GM21529 (cell line): Measurements from ENCODE around the gene C1QL1.

ENCODE experiments used
- ATAC-seq: cut with Tn5 transposase; IDR thresholded peaks from one replicate; pipeline ENCODE4 v1.9.1; 2021; ENCODE audit not compliant: unreplicated experiment

The C1QL1 gene

DNA sequence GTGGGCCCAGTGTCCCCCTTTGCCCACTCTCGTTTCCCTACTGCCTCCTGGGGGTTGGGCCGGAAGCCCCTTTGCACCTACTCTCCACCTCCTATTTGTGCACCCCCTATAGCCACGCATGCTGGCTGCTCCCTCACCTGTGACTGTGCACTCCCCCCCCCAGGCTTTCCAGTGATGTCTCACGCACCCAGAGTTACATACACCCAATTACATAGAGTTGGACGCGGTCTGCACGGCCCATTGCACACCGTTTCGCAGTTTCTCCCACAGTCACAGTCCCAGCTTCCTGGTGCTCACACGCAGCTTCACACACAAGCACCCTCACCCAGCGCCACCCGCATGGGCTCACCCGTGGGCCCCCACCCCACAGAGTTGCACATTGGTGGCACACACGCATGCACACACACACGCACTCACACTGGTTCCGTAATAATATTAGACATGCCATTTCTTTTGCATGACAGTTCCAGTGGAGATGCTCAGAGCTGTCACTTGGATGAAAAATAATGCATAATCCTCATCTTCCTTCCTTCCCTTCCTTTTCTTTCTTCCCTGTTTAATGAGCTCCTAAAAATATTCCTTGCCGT lies 21.5 kb upstream of the C1QL1 start:
- ATAC-seq = no peak

DNA sequence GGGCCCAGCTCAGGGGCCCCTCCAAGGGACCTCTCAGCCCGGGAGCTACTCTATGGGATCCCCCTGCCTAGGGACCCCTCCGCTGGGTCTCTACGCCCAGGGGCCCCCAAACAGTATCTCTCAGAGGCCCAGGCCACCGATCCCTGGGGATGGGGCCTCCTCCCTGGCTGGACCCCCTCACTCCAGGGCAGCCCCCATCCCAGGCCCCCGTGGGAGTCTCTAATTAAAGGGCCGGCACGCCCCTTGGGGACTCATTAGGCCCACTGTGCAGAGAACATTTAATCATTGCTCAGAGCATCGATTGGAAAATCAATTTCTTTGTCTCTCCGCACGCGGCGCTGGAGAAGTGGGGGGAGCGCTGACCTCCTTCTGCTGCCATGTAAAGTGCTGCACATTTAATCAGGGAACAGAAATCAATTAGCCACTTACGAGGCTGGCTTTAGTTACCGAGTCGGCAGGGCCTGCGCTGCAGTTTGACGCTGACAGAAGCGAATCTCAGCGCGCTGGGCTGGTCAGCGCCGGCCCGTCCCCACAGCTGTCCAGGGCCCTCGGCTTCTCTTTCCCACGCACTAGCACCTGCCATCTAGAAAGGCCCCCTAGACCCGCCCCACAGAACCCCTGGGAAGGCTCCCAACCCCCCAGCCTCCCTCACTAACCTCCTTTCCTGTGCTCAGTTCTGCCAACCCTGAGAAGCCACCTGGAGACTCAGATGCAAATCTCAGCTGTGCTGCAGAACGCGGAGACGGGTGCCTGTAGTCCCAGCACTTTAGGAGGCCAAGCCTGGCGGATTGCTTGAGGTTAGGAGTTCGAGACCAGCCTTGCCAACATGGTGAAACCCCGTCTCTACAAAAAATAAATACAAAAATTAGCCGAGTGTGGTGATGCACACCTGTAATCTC lies 20.2 kb upstream of the C1QL1 start:
- no peak for ATAC-seq

DNA sequence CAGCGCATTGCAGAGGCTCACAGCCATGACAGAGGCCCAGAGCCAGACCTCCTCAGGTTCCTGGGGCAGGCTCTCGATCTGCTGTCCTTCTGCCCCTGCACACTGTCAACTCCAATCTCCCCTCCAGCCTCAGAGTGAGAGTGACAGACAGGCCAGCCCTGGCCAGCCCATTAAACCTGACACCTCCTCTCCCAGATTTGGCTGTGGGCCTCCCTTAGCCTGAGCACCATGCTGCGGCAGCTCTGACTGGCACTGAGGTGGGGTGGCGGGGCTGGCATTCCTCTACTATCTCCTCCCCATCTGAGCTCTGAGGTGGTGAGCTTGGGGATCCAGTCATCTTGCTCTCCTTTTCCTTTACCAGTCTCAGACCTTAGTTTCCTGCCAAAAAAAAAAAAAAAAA lies 15.5 kb upstream of the C1QL1 start:
- no peak for ATAC-seq

DNA sequence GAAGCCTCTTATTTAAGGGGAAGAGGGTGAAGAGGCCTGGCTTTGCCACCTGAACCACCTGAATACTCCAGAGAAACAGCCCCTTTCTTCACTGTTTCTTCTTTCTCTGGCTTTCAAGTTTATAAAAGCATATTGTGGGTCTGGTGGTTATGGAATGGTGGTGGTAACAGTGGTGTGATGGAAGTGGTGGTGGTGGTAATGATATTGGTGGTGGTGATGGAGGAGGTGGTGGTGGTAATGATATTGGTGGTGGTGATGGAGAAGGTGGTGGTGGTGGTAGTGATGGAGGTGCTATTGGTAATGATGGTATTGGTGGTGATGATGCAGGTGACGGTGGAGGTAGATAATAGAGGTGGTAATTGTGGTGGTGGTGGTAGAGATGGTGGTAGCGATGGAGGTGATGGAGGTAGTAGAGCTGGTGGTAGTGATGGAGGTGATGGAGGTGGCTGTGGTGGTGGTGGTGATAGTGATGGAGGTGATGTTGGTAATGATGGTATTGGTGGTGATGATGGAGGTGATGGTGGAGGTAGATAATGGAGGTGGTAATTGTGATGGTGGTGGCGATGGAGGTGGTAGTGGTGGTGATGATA lies 14.1 kb upstream of the C1QL1 start:
- ATAC-seq = no peak

DNA sequence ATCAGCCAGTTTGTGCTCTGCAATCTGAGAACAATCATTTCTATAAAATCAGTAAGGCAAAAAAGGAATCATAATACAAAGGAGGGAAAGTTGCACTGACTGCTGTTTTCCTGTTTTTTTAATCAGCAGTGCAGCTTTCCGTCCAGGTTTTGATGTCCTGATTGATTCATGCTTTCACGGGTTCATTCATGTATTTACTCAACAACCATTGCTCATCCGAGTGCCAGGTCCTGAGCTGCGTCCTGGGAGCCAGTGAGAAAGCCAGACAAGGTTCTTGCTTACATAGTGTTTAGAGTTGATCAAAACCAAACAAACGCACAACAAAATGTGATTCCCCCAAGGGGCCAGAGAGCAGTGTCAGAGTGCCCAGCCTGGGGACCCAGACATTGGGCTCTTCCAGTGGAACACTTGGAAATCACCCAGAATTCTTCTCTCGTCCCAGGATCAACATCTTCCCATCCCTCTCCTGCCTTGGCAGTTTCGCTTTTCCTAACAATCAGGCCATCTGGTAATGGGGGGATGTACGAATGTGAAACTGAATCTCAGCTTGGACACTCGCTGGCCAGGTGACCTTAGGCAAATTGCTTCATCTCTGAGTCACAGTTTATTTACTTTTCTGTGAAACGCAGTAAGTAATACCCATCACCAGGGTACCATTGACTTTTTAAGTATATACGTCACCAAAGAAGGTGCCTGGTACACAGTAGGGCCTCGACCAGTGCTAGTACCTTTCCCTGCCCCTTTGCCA lies 13.3 kb upstream of the C1QL1 start:
- ATAC-seq = no peak

DNA sequence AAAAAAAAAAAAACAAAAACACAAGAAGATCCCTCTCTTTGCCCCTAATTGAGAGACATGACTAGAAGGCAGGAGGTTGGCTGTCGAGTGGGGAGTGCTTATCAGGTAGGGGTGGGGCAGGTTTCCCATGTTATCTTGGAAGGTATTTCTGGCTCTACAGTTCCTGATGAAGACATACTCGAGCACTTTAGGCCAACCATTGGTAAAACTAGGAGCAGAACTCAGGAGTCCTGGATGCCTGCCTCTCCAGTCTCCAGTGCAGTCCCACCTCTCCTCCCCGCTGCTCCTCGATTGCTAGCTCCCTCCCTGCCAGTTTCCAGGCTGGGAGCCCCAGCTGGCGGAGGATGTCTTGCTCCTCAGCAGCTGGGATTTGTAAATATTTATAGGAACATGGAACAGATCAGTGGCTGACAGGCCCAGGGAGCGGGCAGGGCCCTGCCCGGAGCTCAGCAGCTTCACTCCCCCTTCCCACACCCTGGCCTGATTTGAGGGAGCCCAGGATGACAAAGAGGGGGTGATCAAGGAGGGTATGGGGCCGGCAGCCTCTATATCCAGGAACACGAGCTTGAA lies 11.4 kb upstream of the C1QL1 start:
- ATAC-seq = no peak

DNA sequence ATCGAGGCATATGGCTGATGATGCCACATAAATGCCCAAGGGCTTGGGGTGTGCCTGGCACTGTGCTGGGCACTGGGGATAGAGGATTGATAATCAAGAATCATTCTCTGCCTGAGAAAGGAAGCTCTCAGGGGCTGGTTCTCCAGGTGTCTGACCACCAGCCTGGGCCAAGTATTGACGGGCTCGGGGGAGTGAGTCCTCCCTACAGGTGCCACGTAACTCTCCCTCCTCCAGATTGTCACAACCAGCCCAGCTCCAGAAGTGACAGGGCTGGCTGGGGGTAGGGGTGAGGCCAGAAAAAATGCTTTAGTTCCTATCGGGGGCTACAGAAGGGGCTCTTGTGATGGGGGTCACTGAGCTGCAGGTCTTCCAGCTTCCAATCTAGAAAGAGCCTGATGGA lies 10.7 kb upstream of the C1QL1 start:
- no peak for ATAC-seq

DNA sequence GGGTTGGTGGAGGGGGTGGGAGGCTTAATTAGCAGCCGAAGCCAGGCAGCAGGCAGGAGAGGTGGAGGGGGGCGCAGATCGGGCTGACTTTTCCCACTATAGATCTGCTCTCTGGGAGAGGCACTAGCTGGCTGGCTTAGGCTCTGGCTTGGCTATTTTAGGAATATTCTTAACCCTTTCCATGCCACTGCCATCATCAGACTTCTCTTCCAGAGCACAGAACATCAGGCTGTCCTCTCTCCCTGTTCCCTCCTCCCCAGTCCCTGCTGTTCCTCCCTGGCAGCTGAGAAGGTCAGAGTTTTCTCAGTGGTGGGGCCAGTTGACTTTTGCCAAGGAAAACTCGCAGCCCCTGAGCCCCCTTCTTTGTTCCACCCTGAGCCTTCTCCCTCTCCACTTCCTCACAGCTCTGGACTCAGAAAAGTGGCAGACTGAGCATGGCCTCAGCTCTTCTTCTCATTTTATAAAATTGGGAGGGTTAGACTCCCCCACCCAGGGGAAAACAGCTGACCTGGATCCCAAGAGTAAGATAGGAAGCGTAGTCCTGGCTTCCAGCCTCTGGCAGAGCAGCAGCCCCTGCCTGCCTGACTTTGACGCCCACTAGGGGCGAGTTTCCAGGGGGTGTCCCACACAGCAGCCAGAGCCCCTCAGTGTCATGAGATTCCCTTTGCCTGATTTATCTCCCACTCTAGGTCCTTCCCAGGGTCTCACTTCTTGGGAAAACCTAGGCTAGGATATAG lies 9.9 kb upstream of the C1QL1 start:
- no peak for ATAC-seq

DNA sequence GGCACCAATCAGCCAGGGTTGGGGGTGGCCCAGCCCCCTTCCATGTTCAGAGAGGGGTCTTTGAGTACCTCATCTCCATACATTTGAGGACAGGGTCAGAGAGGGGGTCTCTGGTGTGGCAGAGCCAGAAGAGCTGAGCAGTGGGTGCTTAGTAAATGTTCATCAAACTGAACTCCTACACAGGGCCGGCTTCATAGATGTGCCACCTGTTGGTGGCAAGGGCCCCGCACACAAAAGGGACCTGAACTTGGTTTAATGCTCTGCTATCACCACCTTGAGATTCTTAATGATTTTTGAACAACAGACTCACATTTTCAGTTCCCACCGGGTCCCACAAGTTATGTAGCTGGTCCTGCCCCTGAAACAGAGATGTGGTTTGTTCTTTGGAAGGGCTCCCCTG lies 9.0 kb upstream of the C1QL1 start:
- no peak for ATAC-seq

DNA sequence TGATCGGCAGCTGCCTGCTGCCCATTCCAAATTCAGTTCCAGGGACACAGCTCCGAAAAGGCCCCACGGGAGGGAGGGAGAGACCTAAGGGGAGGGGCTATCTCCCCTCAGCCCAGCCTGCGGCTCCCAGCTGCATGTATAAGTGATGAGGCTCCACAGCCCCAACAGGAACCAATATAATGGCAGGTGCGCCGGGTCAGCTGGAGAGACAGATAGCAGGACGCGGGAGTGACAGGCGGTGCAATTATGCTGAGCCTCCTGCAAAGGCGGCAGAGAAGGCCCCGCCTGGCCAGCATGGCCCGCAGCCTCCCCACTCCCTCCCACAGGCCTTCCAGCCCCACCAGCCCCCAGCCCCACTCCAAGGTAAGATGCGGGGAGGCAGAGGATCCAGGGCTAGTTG lies 8.1 kb upstream of the C1QL1 start:
- no peak for ATAC-seq

DNA sequence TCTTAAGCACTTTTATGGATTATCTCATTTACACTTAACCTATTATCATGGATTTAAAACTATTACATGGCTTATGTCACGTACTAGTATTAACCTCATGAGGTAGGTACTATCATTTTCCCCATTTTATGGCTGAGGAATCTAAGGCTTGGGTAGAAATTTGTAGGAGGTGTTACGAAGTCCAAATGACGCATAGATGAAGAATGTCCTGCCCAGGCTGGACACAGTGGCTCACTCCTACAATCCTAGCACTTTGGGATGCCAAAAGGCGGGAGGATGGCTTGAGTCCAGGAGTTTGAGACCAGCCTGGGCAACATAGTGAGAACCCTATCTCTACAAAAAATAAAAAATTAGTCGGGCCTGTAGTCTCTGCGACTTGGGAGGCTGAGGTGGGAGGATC lies 4.8 kb upstream of the C1QL1 start:
- no peak for ATAC-seq

DNA sequence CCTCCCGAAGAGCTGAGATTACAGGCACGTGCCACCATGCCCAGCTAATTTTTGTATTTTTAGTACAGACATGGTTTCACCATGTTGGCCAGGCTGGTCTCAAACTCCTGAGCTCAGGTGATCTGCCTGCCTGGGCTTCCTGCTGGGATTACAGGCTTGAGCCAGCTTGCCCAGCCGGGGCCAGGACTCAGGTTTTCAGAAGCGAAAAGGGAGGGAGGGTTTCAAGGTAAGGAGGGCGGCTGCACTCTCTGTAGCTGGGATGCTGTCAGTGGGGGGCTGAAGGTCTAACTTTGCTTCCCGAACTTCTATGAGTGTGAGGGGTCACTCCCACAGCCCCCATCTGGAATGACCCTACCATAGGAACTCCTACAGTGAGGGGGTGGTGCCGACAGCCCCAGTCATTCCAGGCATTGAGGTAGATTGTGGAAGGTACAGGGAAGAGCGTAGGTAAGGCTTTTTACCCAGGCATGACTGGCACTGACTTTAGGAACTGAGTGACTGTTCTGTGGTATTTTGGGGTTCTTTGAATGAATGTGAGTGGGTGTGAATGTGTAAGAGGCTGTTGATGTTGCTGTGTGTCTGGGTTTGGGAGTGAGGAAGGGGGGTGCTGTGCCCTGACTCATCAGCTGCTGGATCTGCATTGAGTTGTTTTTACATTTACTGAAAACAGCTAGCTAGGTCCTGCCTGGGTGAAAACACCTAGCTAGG lies 3.8 kb upstream of the C1QL1 start:
- ATAC-seq = no peak

DNA sequence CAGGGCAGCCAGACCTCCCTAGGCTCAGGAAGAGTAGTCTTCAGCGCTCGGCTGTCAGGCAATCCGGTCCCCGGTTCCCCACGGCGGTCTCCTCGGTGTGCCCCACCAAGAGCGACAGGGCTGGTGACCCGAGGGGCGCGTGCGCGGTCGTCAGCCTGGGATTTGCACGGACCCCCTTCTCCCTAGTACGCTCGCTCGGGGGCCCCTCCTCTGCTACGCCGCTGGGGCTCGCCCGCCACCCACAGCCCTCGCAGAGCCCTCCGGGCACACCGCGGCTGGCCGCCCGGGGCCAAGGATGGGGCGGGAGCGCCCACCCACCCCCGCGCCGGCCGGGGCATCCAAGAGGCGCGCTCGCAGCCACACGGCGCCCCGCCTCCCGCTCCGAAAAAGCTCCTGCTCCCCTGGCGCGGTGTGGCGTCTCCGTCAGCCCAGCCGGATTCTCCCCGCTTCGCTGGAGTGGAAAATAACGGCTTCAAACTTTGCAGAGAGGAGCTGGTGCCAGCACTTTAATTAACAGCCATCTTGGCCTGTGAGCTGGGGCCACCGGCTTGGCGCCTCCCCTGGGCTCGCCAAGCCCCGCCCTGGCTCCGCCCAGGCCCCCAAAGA lies 2.1 kb upstream of the C1QL1 start:
- no peak for ATAC-seq

DNA sequence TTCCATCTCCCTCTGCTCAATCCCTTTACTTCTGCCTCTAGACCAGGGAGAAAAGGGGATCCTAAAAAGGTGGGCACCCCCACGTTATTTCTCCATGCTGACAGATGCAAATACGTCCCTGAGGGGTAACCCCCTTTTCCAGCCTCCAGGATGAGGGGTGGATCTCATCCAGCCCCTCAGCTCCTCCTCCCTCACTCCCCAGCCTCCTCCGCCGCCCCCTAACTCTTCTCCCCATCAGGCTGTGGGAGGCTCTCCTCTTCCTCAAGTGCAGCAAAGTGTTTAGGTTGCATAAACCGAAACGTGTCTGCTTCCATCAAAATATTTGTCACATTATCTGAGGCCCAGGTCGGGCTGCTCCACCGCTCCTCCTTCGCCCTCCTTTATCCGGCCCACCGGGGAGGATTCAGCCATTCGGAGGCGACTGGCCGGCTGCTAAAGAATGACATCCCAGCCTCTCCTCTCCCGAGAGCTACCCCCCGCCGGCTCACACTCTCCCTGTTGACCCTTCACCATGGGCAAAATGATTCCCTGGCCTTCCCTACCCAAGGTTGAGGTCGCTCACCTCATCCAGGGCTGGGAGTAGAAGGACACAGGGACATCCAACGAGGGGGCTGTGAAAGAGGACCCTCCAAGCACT lies 1.2 kb upstream of the C1QL1 start:
- ATAC-seq = no peak

DNA sequence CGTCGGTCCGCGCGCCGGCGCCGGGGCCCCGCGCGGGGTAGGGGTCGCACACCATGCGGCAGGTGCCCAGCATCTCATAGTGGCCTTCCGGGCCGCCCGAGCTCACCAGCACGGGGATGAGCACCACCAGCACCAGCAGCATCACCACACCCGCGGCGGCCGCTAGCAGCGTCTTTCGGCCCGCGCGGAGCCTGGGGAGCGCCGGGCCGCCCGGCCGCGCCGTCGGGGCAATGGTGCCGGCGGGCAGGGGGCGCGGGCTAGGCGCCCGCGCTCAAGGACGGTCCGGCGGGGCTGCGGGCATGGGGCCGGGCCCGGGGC lies 237 bp downstream of the C1QL1 start:
- ATAC-seq = no peak

DNA sequence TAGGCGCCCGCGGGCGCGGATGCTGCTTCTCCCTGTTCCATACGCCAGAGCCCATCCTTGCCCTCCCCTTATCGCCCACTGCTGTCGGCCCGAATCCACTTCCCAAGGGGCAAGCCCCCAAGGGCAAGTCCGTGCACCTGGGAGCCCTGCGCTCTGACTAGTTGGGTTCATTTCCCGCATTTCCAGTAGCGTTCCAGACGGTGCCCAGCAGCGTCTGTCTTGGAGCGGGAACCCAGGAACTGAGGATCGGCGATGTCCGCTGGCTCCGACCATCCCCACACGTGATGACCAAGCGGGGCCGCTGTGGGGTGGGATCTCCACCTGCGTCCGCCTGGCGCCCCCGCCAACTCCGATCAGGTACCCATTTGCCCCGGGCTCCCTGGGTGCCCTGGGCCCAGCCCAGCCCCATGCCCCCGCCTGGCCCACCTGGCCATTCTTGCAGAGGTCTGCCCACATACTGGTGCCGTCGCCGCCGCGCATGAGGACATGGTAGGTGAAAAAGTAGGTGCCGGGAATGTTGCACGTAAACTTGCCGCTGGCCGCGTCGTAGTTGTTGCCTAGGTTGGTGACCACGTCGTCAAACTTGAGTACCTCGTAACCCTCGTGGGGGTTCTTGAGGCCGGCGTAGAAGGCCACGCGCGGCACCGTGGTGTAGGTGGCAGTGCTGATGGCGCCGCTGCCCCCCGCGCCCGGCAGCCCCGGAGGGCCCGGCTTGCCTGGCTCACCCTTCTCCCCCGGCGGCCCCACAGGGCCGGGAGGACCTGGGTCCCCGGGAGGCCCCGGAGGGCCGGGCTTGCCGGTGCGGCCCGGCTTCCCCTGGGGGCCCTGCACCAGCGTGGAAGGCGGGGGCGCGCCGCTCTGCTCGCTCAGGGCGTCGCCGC lies 837 bp downstream of the C1QL1 start:
- no peak for ATAC-seq

DNA sequence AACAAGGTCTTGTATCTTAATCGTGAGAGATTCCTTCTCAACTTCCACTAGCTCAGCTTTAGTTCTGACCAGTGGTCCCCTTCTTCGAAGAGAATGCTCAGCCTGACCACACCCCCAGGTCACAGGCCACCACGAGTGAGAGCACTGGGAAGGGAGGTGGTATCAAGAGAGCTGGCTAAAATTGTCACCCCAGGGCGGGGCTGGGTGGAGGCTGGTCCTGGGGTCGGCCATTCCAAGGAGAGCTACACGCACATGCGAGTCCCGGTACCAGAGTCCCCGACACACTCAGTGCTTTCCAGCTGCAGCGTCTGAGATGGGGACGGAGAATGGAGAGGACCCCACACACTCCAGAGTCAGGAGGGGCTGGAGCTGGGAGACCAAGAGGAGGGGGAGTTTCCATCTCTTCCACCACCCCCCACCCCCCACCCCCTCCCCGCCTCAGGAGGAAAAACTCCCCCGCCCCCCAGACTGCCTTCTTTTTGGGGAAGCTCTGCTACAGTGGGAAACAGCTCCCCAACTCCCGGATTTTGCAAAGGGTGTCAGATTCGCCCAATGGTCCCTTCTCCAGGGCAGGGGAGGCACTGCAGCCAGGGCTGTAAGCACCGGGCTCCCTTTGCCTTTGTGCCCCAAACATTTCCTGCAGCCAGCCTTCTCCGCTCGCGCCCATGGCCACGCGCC lies 1.6 kb downstream of the C1QL1 start:
- ATAC-seq = no peak
